Neural crest cell (in vitro differentiated cells): ENCODE data around the gene SOCS4. TPM values are rescaled to one million over a fixed set of nuclear protein-coding genes. Genes with fewer than 3 reads are reported as not detected.
"Not testable (repeated sequence)": the region's sequence is repeated elsewhere in the genome, so short reads cannot be mapped to it uniquely, and the experiment has no call there.

Source experiments
- DNase-seq: peaks from one replicate; pipeline ENCODE4 v3.0.0; 2021; ENCODE audit warnings: low read depth, mixed read lengths, low spot score
- H3K27ac Mint-ChIP-seq: one replicate; pipeline ENCODE4 v1.8.0; 2021; ENCODE audit warnings: mild to moderate bottlenecking, mixed read lengths; ENCODE audit not compliant: unreplicated experiment
- H3K27me3 Mint-ChIP-seq: 2 replicates; pipeline ENCODE4 v1.8.0; 2021; ENCODE audit warnings: low read depth, mild to moderate bottlenecking, mixed read lengths
- H3K36me3 Mint-ChIP-seq: 2 replicates; pipeline ENCODE4 v1.8.0; 2021; ENCODE audit warnings: low read depth, mild to moderate bottlenecking, mixed read lengths
- H3K4me1 Mint-ChIP-seq: 2 replicates; pipeline ENCODE4 v1.8.0; 2021; ENCODE audit warnings: mixed read lengths
- H3K4me3 Mint-ChIP-seq: one replicate; pipeline ENCODE4 v1.8.0; 2021; ENCODE audit warnings: mild to moderate bottlenecking, mixed read lengths
- H3K9me3 Mint-ChIP-seq: 2 replicates; pipeline ENCODE4 v1.8.0; 2021; ENCODE audit warnings: mixed read lengths
- total RNA-seq: library from RNA; stranded (reverse); gene quantifications from 2 replicates; pipeline ENCODE4 v1.2.1, GENCODE V29; 2021
- TF ChIP-seq, protein P1 (sequence below): fragments of 200-600 bp; sonication (generic); conservative IDR thresholded peaks from 2 replicates; pipeline ENCODE4 v1.5.0; 2021; ENCODE audit warnings: antibody characterized with exemption, mild to moderate bottlenecking

SOCS4 gene
- total RNA-seq, 1 donor from 2014 or later: 38.6 TPM

GRCh38 chr14:55059333-55059732 lies 32.3 kb downstream of the SOCS4 start:
- H3K27me3 Mint-ChIP-seq: no peaks in the 10 kb centered on the region
- DNase-seq: no peak
- H3K27ac Mint-ChIP-seq: no peak overlapping the region
- TF ChIP-seq, protein P1, sequence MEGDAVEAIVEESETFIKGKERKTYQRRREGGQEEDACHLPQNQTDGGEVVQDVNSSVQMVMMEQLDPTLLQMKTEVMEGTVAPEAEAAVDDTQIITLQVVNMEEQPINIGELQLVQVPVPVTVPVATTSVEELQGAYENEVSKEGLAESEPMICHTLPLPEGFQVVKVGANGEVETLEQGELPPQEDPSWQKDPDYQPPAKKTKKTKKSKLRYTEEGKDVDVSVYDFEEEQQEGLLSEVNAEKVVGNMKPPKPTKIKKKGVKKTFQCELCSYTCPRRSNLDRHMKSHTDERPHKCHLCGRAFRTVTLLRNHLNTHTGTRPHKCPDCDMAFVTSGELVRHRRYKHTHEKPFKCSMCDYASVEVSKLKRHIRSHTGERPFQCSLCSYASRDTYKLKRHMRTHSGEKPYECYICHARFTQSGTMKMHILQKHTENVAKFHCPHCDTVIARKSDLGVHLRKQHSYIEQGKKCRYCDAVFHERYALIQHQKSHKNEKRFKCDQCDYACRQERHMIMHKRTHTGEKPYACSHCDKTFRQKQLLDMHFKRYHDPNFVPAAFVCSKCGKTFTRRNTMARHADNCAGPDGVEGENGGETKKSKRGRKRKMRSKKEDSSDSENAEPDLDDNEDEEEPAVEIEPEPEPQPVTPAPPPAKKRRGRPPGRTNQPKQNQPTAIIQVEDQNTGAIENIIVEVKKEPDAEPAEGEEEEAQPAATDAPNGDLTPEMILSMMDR: no peak
- no peak overlapping the region for H3K4me3 Mint-ChIP-seq
- H3K36me3 Mint-ChIP-seq: peaks cover 35% of the 10 kb centered on the region
- H3K9me3 Mint-ChIP-seq: no peaks in the 10 kb centered on the region
- H3K4me1 Mint-ChIP-seq: peaks cover 18% of the 10 kb centered on the region

- Mint-ChIP-seq H3K27me3 (no peaks in the 10 kb centered on the region), H3K9me3 (no peaks in the 10 kb centered on the region), H3K36me3 (peaks cover 37% of the 10 kb centered on the region), H3K4me1 (peaks cover 12% of the 10 kb centered on the region), H3K4me3 (no peak overlapping the region), H3K27ac (peak overlapping the region; percentile 62)
- DNase-seq: no peak
- TF ChIP-seq, protein P1: no peak
These were observed 35.7 kb downstream of the SOCS4 start for GRCh38 chr14:55062517-55063351.

- H3K4me3 Mint-ChIP-seq, DNase-seq, H3K4me1 Mint-ChIP-seq, H3K27me3 Mint-ChIP-seq, H3K9me3 Mint-ChIP-seq, H3K27ac Mint-ChIP-seq: not testable (repeated sequence)
- peaks cover 28% of the 10 kb centered on the region for H3K36me3 Mint-ChIP-seq
These were observed 37.9 kb downstream of the SOCS4 start for GRCh38 chr14:55064896-55065295.

- TF ChIP-seq, protein P1: no peak
- H3K27ac Mint-ChIP-seq: no peak overlapping the region
- no peak overlapping the region for H3K4me3 Mint-ChIP-seq
- no peaks in the 10 kb centered on the region for H3K9me3 Mint-ChIP-seq
- H3K4me1 Mint-ChIP-seq: peaks cover 3% of the 10 kb centered on the region
- H3K36me3 Mint-ChIP-seq: peaks cover 27% of the 10 kb centered on the region
- H3K27me3 Mint-ChIP-seq: no peaks in the 10 kb centered on the region
- DNase-seq: no peak
These were observed 38.4 kb downstream of the SOCS4 start for GRCh38 chr14:55065411-55065810.

GRCh38 chr14:55066223-55066622 lies 39.2 kb downstream of the SOCS4 start:
- peaks cover 8% of the 10 kb centered on the region for H3K4me1 Mint-ChIP-seq
- no peak overlapping the region for H3K4me3 Mint-ChIP-seq
- H3K27me3 Mint-ChIP-seq: no peaks in the 10 kb centered on the region
- H3K9me3 Mint-ChIP-seq: no peaks in the 10 kb centered on the region
- no peak for DNase-seq
- TF ChIP-seq, protein P1: no peak
- H3K27ac Mint-ChIP-seq: no peak overlapping the region
- peaks cover 24% of the 10 kb centered on the region for H3K36me3 Mint-ChIP-seq

DNA sequence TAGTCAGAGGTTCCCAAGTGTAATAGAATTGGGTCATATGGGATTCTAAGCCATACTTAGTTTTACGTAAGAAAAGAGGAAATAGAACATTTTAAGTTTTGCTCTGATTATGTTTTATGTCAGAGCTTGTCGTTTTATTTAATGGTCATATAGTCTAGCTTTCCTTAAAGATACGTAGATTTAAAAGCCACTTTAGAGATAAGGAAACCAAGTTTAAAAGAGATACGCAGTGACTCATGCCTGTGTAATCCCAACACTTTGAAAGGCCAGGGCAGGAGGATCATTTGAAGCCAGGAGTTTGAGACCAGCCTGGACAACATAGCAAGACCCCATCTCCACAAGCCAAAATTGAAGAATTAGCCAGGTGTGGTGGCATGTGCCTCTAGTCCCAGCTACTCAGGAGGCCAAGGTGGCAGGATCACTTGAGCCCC lies 44.0 kb downstream of the SOCS4 start:
- H3K36me3 Mint-ChIP-seq: peaks cover 10% of the 10 kb centered on the region
- H3K4me3 Mint-ChIP-seq: no peak overlapping the region
- no peaks in the 10 kb centered on the region for H3K9me3 Mint-ChIP-seq
- no peaks in the 10 kb centered on the region for H3K27me3 Mint-ChIP-seq
- H3K27ac Mint-ChIP-seq: no peak overlapping the region
- no peak for DNase-seq
- H3K4me1 Mint-ChIP-seq: peaks cover 29% of the 10 kb centered on the region
- TF ChIP-seq, protein P1: no peak
